GM21367 (cell line): ENCODE results near the gene HSPA12A.

Source experiments
- ATAC-seq: cut with Tn5 transposase; IDR thresholded peaks from one replicate; pipeline ENCODE4 v1.9.1; 2021; ENCODE audit not compliant: unreplicated experiment

HSPA12A gene

DNA sequence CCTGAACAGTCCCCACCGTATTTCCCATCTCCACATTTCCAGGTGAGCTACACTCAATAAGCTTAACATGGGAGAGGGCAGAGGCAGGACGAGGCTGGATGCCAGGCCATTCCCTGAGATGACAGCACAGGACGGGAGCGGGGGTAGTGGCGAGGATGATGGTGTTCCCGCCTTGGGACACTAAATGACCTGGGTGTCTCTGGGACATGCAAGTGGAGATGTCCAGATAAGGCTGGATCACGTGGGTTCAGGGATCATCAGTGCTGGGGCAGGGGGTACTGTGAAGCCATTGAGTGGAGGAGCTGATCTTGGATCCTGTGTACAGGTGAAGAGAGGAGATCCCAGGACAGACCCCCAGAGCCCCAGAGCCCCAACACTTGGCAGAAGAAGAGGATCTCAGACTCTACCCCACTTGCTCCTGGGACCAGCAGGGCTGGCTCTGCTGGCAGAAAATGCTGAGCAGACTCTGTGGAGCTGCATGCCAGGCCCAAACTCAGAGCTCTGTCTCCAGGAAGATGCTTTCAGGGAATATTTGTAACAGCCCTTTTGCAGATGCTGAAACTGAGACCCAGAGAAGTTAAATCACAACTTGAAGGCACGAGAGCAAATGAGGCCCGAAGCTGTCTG is 29.7 kb upstream of the HSPA12A start:
- ATAC-seq, result no peak

DNA sequence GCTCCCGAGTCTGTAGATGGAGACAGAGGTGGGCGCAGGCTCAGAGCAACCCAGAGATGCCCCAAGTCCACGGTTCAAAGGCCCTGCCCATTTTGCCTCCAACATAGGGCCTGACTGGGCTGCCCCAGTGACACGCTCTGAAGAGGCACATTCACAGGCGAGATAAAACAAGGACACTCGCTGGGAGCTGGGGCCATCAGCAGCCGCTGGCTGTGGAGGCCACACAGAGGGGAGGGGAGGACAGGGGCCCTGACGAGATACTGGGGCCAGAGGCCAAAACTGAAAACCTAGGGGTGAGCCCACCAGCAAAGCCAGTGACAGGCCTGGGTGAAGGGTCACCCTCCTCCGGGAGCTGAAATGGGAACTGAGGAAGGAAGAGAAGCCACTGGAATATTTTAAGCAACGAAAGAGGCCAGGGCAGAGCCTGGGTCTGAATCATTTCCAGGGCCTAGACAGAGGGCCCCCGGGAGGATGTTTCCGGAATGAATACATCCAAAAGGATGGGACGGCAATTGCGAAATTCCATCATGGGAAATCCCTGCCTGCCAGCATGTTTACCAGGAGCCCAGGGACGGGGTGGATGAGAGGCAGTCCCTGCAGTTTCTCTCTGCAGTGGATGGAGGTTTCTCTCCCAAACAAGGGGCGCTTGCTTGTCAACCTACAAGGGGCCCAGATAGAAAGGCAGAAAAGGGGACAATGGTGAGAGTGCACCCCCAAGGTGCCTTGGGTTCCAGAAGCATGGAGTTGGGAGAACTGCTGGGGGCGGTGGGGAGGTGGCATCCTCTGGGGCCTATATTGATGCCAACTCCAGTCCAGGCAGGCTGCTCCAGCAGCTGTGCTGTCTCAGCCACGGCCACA is 29.0 kb upstream of the HSPA12A start:
- no peak for ATAC-seq

DNA sequence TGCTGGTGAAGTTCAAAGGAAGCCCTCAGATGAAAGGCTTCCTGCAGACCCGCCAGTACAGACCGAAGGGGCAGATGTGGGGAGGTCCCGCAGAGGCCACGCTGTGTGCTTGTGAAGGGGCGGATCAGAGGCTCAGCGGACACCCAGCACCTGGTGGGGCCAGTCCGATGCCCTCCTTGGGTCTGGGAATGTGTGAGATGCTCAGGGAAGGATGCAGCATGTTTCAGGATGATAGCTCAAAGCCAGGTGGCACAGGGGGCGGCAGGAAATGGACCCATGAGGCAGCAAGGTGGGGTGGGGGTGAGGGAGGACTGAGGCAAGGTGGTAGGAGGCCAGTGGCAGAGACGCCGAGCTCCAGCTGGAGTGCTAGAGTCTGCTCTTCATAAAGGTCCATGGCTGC is 27.9 kb upstream of the HSPA12A start:
- ATAC-seq, result no peak

DNA sequence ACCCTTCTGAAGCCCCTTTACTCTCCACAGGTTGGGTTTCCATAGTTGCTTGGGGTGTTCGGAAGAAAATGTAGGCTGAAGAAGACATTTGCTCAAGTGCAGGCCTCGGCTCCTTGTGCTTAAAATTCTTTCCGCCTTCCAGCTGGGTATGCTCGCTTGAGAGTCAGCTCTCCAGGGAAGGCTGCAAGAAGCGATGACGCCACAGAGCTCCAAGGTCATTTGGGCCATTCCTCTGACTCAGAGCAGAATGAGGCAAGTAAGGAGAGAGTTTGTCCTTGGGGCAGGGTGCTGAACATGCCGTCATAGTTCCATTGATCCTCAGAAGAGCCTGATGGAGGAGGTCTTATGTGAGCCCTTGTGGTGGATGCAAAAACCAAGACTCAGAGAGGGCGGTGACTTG is 27.4 kb upstream of the HSPA12A start:
- ATAC-seq, result no peak

DNA sequence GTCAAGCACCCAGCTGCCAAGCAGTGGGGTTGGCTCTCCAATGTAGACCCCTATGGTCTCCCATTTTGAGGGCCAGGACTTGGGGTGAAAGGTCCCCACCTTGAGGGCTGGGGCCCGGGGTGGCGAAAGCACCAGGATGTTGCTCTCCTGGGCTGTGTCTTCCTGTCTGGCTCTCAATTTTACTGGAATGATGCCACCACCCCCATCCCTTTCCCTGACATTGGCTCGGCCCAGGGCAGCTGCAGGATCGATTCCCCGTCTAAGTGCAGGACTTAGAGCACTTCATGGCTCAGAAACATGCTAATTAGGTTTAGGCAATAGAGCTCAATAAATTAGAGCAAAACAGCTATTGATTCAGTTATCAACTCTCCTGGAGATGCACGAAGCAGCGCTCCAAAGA is 27.0 kb upstream of the HSPA12A start:
- no peak for ATAC-seq

DNA sequence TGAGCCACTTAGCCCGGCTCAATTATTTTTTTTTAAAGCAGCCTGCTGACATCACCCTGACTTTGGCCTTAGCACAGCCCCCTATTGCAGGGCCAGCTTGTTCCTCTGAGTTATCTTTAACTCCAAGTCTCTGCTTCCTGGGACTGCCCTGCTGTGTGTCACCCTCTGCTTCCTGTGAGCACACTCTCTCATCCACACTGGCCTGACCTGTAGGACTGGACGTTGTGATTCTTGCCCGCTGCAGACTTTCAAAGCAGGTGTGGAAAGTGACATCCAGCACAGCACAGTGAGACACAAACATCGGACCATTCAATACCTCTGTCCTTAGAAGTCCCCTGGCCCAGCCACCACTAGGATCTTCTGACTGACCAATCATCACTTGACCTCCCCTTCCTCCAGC is 26.4 kb upstream of the HSPA12A start:
- no peak for ATAC-seq

DNA sequence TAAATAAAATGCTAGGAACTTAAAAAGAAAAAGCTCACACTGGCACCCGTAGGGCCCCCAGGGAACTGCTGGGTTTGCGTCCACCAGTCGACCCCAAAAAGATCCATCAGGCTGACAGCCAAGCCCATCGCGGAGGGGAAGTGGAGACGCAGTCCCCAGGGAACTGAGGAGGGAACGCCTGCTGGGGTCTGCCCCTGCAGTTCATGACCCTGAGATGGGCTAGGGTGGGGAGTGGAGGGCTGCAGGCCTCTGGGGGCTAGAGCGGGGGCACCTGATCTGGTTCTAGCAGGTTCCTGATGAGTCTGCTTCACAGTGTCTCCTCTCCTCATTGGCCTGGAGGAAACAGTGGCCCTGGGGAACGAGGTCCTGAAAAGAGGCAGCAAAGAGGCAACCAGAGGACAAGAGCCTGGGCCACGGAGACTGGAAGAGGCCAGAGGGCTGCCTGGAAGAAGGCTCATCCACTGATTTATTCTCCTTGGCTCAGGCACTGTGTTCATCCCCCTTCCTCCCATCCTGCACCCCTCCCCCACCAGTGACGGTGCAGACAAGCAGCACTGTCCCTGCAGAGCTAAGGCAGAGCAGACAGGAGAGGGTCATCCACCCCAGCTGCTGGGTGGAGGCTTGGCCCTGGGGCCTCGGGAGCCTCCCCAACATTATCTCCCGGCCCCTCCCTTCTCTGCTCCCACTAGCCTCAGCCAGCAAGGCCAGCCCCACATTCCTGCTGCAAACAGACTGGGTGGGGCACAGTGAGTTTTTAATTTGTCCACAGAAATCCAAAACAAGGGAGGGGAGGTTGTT is 24.7 kb upstream of the HSPA12A start:
- ATAC-seq, result no peak

DNA sequence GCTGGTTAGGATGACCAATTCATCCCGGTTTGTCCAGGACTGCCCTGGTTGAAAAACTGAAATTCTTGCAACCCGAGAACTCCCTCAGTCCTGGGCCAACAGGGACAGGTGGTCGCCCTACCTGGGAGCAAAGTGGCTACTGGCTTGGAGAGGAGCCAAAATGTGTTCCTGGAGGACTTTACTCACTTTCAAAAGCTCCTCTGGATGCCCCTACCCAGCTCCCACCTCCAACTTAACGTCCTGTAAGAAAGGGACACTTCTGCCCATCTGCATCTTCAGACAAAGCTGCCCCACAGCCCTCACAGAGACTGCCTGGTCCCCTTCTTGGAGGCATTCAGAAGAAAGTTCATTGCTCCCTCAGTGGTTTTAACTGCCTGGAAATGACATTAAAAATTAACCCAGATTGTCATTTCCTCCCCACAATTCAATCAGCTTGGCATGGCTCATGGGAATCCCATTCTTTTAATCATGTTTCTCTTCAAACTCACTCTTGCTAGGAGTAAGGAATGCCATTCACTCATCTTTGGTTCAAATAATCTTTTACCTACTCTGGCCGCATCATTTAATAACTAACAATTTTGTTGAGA is 24.0 kb upstream of the HSPA12A start:
- no peak for ATAC-seq

DNA sequence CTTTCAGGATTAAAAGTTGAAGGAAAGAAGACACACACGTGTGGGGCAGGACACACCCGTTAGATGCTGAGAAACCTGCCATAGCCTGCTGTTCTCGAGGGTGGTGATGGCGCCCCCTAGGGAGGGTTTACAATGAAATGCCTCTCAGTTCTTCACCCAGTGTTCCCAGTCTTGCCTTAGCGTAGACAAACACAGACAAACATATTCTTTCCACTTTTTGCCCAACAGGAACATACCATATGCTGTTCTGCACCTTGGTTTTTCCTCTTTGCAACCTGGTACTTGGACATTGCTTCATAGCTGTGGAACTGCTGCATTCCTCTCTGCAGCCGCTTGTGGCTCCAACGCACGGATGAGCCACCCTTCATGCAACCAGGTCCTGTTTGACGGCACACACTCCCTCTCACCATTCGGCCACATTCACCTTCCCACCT is 23.3 kb upstream of the HSPA12A start:
- ATAC-seq, result no peak

DNA sequence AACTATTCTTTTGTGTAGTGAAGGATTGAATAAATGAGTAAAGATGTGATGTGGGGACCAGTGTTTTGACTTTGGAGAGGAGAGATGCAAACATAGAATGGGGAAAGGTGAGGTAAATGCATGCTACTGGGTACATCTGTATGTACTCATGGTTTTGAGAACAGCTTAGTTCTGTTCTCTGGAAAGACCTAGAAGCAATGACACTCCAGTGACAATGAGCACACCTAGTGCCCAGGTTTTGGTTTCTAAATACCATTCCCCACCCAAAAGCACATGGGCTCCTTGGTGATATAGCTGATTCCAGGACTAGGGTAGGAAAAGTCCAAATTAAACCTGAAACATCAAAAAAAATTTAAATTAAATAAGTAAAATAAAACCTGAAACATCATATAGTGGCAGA is 22.6 kb upstream of the HSPA12A start:
- no peak for ATAC-seq

DNA sequence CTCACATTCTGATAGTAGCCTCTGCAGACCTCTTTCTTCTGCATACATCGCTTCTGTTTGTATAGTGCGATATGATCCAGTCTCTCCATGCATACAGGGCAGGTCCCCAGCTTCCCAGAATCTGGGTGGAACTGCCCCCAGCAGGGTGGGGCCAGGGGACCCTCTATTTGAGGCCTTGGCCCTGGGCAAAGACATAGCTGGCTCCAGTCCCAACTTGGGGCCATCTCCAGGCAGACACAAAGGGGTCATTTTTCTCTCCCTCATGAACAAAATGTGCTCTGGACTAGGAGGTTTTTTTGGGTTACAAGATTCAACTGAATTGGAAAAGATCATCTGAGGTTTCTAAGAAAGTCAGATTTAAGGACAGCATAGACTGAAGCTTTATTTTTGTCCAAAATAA is 21.1 kb upstream of the HSPA12A start:
- ATAC-seq, result no peak

DNA sequence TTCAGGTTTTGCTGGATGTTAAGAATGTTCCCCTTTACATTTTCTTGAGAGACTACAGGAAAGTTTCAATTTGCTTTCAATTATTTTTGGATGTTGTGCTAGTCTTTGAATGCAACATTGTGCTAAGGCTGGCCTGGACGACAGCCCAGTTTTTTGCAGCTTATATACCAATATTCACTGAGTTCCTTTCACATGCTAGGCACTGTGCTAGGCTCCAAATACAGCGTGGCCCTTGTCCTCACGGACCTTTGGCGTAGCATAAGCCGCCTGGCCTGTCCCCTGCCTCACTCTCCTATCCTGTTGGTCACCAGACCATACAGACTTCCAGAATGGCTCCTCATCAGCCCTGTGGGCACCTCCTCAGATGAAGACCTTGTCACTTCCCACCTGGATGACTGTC is 19.5 kb upstream of the HSPA12A start:
- ATAC-seq, result no peak

DNA sequence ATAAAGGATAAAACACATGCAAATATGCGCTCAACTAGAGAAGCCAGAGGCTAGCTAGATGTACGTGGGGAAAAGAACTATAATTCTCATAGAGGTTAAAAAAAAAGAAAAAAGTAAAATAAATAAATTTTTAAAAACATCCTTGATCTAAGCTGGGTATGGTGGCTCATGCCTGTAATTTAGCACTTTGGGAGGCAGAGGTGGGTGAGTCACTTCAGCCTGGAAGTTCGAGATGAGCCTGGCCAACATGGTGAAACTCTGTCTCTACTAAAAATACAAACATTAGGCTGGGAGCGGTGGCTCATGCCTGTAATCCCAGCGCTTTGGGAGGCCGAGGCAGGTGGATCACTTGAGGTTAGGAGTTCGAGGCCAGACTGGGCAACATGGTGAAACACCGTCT is 18.6 kb upstream of the HSPA12A start:
- no peak for ATAC-seq

DNA sequence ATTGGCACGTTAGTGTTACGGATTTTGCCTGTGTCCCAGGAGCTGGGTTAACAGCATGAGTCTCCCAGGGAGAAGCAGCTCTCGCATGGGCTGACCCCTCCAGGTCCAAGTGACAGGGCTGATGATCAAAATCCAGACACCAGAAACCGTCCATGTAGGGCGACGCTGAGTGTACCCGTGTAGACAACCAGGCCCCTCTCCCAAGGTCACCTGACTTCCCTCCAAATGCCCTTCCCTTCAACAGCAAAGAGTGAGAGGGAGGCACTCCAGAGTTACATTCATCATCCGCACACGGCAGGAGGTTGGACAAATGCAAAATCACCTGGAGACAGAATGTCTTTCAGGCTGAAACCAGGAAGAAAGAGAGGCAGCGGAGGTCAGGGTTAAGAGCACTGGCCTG is 14.9 kb upstream of the HSPA12A start:
- ATAC-seq, result no peak

DNA sequence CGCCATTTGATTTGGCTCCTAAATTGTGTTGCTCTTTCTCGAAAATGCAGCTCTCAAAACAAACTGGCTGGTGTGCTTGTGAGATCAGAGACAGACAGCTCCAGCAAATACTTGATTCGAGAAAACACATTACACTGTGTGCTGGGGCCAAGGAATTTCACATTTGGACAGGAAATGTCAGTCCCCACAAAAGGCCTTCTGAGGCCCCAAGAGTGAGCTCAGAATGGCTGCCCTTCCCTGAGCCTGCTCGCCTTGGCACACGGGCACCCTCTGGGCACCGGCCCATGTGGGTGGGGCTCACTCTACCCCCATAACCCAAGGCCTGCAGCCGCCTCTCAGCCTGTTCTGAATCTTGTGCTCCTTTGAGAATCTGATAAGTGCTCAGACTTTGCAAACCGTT is 13.9 kb upstream of the HSPA12A start:
- no peak for ATAC-seq

DNA sequence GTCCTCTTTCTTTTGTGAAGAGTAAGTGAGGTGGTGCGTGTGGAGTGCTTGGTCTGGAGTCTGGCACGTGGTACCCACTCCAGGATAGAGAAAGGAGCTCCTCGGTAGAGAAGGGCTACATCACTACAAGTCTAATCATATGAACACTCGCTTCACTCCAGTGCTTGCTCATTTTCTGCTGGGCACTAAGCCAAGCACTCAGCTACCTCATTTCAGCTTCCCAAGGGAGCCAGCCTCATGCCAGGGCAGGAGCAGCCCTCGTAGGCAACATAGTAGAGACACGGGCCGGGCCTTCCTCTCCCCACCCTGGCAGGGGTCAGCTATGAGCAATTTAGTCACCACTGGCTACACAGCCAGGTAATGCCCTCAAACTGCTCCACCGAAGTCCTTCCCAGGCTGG is 11.4 kb upstream of the HSPA12A start:
- no peak for ATAC-seq

DNA sequence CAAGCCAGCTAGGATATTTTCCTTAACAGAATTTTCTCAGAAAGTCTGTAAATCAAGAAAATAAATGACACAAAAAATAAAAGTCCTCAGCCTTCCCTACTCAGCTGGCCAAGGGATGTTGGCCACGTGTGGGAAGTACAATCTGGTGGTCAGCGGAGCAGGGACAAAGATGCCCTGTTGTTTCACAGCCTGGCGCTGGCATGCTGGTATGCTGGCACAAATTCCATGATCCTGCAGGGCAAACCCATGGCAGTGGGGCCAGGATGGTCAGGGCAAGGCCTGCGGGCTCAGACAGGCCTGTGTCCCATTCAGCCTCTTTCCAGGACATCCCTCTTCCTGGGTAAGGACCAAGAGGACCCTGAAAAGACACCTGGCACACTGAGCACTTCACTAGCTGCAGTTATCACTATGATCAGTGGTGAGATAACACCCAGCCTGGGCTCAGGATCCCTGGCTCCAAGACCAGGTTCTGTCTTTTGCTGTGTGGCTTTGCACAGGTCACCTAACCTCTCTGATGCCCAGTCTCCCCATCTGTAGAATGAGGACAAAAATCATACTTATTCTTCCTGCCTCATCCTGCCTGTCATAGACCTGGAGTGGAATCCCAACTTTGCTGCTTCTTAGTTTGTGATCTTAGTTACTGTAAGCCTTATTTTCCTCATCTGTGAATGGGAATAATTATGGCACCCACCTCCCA is 10.8 kb upstream of the HSPA12A start:
- ATAC-seq, result no peak

DNA sequence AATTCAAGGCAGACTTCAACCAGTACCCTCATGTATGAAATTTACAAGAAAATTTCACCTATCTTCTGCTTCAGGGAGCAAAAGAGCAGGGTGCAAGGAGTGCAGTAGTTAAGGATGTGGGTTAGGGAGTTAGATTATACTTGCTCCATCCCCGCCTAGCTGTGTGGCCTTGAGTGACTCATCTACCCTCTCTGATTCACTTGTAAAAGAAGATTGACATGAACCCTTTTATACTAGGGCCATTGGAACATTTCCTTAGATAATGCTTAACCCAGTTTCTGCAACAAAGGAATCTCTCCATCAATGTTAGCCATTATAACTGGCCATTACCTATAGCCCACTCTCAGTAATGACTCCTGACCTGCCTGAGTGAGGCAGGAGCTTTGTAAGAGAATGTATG is 10.2 kb upstream of the HSPA12A start:
- ATAC-seq, result no peak

DNA sequence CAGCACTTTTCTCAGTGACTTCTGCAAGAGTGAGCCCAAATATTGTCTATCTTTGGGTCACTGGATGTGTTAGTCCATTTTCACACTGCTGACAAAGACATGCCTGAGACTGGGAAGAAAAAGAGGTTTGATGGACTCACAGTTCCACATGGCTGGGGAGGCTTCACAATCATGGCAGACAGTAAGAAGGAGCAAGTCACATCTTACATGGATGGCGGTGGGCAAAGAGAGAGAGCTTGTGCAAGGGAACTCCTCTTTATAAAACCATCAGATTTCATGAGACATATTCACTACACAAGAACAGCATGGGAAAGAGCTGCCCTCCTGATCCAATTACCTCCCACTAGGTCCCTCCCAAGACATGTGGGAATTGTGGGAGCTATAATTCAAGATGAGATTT is 6.1 kb upstream of the HSPA12A start:
- no peak for ATAC-seq

DNA sequence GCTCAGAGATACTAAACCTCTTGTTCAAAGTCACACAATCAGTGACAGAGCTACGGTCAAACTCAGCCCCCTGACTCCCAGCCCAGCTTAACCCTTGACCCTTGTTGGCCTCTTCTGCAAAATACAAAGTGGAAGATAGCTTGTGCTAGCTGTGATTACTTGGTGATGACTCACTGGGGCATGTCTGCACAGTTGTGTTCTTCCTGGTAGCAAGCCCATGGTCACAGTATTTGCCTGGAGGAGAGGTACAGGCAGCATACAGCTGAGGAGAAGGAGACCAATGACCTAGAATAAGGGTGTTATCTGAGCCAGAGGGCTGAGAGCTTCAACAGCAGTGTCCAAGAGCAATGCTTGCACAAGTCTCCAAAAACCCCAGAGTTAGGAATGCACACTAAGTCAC is 5.7 kb upstream of the HSPA12A start:
- no peak for ATAC-seq

DNA sequence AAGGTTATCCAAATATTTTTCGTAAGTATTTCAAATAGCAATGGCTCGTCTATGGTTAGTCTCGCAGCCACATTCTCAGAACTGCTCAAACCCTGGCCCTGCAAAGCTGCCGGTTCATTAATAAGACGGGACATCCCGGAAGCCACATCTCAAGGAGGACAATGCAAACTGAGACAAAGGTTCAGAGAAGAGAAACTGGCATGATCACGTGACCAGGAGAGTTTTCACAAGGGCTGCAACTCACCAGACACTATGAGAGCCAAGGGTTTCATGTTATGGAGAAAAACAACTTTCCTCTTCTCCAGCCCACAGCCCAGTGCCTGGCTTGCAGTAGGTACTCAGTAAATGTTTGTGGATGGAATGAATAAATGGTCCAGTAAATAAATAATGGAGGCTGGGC is 5.0 kb upstream of the HSPA12A start:
- ATAC-seq, result no peak
